ENCODE data around the gene DEPDC5.

Gene DEPDC5

DNA sequence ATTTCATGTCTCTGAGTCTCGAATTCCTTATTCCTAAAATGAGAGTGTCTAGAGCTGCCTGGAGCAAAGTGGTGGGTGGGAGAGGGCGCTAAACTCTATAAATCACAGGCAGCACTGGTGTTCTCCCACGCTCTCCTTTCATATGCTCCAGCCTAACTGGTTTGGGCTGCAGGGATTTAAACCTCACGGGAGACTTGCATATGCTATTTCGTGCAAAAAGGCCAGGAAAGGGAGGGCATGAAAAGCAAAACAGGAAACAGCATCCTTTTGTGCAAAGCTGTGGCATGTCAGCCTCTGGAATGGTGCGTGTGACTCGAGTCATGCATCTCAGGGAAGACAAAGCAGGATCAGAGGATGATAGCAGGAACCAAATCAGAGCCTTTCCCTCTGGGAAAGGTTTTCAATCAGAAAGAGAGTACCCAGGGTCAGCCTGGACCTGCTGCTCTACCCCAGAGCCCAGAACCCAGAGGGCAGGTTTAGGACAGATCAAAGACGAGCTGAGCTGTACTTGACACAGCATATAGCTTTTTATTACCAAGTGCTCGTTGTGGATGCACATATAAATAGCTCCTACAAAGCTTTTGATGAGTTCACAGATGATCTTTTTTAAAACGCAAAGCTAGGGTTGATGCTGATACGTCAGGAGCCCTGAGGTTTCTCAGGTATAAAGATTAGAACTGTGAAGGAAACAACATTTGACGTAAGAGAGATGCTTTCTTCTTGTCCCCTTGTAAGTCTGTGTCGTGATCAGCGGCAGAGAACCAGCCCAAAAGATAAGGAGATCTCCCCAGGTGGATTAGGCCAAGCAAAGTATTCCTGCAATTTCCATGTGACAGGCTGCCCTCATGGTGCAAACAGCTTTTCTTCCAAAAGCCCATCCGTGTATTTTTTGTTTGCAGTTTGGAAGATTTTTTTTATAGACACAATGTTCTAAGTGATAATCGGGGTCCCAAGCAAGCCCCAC, 144.3 kb downstream of the DEPDC5 start:
- no peak for DNase-seq

GRCh38 chr22:31898926-31899325, 145.1 kb downstream of the DEPDC5 start:
- DNase-seq, result peak; percentile 58

- no peak for DNase-seq
Measured at GRCh38 chr22:31899669-31900068, 145.8 kb downstream of the DEPDC5 start.

- DNase-seq, result no peak
Measured at GRCh38 chr22:31901388-31902137, 147.7 kb downstream of the DEPDC5 start.

DNA sequence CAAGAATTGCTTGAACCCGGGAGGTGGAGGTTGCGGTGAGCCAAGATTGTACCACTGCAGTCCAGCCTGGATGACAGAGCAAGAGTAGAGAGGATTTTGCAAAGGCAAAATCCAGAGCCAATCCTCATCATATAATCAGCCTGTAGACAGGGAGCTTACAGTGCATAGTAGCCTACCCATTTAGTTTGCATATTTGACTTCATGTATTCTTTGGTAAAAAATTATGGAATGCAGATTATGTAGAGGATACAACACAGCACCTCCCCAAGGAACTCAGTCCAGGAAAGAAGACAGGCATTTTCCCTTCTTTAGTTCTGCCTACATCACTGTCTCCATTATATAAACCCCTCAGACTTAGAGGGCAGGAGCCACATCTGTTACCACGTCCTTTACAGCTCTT, 150.8 kb downstream of the DEPDC5 start:
- no peak for DNase-seq

GRCh38 chr22:31905356-31905755, 151.5 kb downstream of the DEPDC5 start:
- DNase-seq, result no peak

- no peak for DNase-seq
Measured at GRCh38 chr22:31906086-31906485, 152.3 kb downstream of the DEPDC5 start.

DNA sequence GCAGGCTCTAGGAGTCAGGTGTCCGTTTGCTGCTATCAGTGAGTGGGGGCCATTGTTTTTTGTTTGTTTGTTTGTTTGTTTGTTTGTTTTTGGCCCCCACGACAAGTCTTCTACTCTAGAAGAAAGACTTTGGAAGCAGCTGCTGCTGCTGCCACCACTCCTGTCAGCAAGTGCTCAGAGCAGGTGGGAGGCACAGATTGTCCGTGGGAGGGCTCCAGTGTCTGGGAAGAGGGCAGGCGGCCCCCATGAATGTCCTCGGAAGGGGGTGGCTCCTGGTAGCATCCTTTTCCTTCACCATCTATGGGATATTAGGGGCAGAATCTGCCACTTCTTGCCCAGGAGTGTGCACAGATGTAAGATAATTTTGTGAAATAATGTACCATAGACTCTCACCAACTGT, 152.8 kb downstream of the DEPDC5 start:
- no peak for DNase-seq

DNA sequence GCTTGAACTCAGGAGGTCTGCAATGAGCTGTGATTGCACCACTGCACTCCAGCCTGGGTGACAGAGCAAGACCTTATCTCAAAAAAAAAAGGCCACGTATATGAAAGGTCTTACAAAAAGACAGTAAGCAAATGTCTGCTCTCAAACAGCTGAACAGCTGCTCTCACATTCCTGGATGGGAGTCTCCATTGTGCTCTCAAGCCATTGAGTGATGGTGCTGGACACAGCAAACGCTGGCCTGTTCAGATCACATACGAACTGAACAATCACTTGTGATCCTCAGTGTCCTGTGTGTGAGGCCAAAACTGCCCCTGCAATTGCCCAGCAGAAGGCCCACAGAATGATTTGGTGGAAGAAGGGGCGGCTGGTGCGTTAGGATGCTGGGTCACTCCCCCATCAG, 156.2 kb downstream of the DEPDC5 start:
- no peak for DNase-seq

DNA sequence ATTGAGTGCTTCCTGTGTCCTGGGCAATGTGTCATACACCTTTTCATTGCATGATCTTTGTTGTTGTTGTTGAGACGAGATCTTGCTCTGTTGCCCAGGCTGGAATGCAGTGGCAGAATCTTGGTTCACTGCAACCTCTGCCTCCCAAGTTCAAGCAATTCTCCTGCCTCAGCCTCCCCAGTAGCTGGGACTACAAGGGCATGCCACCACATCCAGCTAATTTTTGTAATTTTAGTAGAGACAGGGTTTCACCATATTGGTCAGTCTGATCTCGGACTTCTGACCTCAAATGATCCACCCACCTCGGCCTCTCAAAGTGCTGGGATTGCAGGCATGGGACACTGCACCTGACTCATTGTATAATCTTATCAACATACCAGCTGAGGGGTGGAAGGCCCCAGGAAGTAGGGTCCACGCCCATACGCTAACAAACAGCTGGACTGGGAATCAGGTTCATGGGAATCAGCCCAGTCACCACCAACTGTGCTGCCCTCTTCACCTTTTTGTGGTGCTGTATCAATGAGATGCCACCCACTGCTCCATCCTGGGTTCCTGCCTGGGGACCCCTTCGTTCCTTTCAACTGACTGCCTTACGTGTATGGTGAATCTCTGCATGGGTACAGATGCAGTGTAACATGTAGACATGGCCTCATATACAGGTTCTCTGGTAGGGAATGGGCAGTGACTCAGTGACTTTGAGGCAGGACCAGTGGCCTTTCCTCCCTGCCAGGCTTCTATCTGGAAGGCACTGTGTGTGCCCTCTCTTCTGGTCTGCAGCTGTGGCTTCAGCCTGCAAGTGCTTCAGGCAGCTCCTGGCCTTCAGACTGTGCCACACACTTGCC, 158.0 kb downstream of the DEPDC5 start:
- DNase-seq, result no peak

DNA sequence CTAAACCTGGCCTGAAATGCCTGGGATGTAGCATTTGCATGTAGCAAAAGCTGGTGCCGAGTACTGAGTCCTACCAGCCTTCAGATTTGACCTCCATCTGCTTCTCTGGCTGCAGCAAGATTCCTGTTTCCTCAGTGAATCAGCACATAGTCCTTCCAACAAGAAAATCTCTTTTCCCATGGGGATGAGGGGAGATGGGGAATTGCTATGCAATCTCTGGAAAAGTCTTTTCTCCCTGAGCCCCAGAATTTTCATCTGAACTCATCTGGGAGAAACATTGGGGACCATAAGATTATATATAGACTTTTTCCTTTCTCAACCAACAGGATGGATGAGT, 158.6 kb downstream of the DEPDC5 start:
- DNase-seq, result no peak

DNA sequence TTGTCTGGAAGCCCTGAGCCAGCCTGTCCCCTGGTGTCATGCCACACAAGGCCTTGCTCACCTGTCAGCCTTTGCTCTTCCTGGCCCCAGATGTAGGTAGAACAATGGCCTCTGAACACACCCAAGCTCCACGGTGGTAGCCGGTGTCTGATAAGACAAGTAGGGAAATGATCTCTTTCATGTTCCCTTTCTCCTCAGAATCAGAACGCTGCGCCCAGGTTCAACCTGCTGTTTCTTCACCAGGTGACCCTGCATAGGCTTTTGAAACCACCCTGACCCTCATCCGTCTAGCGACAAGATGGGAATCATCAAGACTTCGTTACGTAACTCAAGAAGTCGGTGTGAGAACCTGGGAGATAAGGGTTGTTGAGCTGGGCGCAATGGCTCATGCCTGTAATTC, 161.8 kb downstream of the DEPDC5 start:
- no peak for DNase-seq

DNA sequence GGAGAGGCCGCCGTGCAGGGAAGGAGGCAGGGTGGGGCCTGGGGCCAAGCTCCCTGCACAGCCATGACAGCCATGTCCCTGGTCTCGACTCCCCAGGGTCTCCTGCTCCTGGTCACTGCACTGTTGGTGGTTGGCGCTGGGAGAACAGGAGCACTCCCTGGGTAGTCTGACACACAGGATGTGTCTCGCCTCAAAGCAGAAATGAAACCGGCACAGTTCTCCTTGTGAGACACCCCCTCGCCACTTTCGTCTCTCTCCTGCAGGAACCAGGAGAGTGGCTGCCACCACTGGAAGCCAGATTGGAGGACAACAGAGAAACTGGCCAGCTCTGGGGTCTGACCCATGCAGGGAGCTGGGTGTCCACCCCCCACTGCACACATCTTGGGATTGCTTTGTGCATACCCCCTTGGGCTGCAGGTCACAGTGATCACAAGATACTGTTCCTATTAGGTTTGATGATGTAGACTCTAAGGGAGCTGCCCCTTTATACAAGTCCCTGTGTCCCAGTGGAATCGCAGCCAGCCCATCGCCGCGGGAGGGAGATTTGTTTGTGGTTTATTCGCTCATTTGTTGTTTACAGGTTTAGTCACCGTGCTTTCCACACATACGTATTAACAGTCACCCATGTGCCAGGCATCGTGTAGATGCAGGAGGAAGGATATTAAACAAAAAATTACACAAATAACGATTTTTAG, 163.6 kb downstream of the DEPDC5 start:
- DNase-seq, result no peak

GRCh38 chr22:31919730-31920129, 165.9 kb downstream of the DEPDC5 start:
- DNase-seq, result no peak

DNA sequence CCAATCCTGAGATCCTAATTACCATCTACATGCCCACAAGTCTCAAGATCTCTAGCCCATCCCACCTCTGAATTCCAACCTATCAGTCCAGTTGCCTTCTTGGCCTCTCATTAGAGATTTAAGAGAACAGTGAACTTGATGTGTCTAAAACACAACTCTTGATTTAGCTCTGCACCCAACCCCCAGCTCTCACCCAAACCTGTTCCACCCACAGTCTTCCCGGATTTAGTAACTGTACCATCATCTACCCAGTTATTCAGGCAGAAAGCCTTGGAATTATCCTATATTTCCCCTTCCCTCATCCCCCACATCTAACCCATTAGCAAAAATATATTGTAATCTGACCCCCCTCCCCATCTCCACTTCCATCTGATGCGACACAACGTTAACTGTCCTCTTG, 166.5 kb downstream of the DEPDC5 start:
- no peak for DNase-seq

- no peak for DNase-seq
Measured at GRCh38 chr22:31921106-31921505, 167.3 kb downstream of the DEPDC5 start.

- DNase-seq, result no peak
Measured at GRCh38 chr22:31922534-31922933, 168.7 kb downstream of the DEPDC5 start.

GRCh38 chr22:31923136-31923535, 169.3 kb downstream of the DEPDC5 start:
- DNase-seq, result no peak

DNA sequence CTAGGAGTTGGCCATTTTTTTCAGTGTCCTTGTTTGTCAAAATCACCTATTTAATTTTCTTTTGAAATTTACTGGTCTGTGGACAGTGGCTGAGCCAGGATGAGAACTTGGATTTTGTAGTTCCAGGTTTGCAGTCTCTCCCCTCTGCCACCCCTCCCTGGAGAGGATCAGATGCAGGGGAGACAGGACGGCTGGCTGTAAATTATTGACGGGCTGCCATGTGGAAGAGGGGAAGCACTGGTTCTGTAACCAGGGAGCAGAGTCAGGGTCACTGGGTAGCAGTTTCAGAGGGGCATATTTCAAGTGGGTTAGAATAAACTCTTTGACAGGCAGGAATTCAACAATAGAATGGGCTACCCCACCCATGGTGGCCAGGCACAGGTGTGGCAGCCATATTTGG, 169.9 kb downstream of the DEPDC5 start:
- no peak for DNase-seq

DNA sequence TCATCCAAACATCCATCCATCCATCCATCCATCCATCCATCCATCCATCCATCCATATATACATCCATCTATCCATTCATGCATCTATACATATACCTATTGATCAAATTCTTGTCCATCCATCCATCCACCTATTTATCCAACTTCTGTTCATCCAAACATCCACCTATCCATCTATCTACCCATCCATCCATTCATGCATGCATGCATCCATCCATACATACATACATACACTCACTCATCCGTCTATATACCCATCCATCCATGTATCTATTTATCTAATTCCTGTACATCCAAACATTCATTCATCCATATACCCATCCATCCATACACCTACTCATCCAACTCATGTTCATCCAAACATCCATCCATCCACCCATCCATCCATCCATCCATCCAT, 171.2 kb downstream of the DEPDC5 start:
- DNase-seq, result no peak

- no peak for DNase-seq
Measured at GRCh38 chr22:31926024-31926423, 172.2 kb downstream of the DEPDC5 start.

GRCh38 chr22:31926969-31927368, 173.2 kb downstream of the DEPDC5 start:
- no peak for DNase-seq

GRCh38 chr22:31927562-31927961, 173.7 kb downstream of the DEPDC5 start:
- DNase-seq, result no peak
